Neuronal stem cell (in vitro differentiated cells): ENCODE results near the gene EVL.
A peak's percentile ranks its signal among the peaks of the same experiment; 100 is the strongest.

ENCODE experiments used
- DNase-seq: peaks from one replicate; pipeline ENCODE4 v3.0.0-alpha.2; 2013; ENCODE audit warnings: low spot score
- H2AFZ ChIP-seq: one replicate; pipeline ENCODE4 v1.6.1; 2013; ENCODE audit warnings: mild to moderate bottlenecking, low read length, inconsistent platforms
- H2AK5ac ChIP-seq: 2 replicates; pipeline ENCODE4 v1.6.1; 2013; ENCODE audit warnings: low read depth, mild to moderate bottlenecking, inconsistent platforms, low read length, moderate library complexity, mixed read lengths
- H2BK120ac ChIP-seq: 2 replicates; pipeline ENCODE4 v1.6.1; 2013; ENCODE audit warnings: low read depth, mild to moderate bottlenecking, inconsistent platforms, low read length, moderate library complexity, mixed read lengths
- H2BK12ac ChIP-seq: one replicate; pipeline ENCODE4 v1.6.1; 2013; ENCODE audit warnings: low read length, inconsistent platforms
- H2BK15ac ChIP-seq: 2 replicates; pipeline ENCODE4 v1.6.1; 2013; ENCODE audit warnings: mild to moderate bottlenecking, low read length, inconsistent platforms, mixed read lengths
- H2BK5ac ChIP-seq: one replicate; pipeline ENCODE4 v1.6.1; 2013; ENCODE audit warnings: inconsistent platforms, mild to moderate bottlenecking, low read length, moderate library complexity
- H3K14ac ChIP-seq: one replicate; pipeline ENCODE4 v1.6.1; 2013; ENCODE audit warnings: low read length, inconsistent platforms
- H3K18ac ChIP-seq: 2 replicates; pipeline ENCODE4 v1.6.1; 2013; ENCODE audit warnings: low read length, inconsistent platforms
- H3K23ac ChIP-seq: 2 replicates; pipeline ENCODE4 v1.6.1; 2013; ENCODE audit warnings: low read depth, mild to moderate bottlenecking, mixed read lengths, low read length, inconsistent platforms; ENCODE audit not compliant: poor library complexity
- H3K27ac ChIP-seq: replicated peaks from 3 replicates; pipeline ENCODE4 v1.5.1; 2013; ENCODE audit warnings: low read length, inconsistent platforms
- H3K27me3 ChIP-seq, 3 experiments: 2 replicates each; pipeline ENCODE4 v1.6.1; 2013; ENCODE audit warnings: low read length in 3 of 3, mild to moderate bottlenecking in 2 of 3, inconsistent platforms in 1 of 3, low read depth in 1 of 3, mixed read lengths in 1 of 3, moderate library complexity in 1 of 3; ENCODE audit not compliant: control insufficient read depth in 3 of 3, insufficient read depth in 3 of 3
- H3K36me3 ChIP-seq, 2 donors: replicated peaks in 1 of 2; 2 replicates each; pipeline ENCODE4 v1.6.1; 2013; ENCODE audit warnings: low read length in 2 of 2; ENCODE audit not compliant: control insufficient read depth in 2 of 2, insufficient read depth in 2 of 2
- H3K4ac ChIP-seq: 2 replicates; pipeline ENCODE4 v1.6.1; 2013; ENCODE audit warnings: inconsistent platforms, mild to moderate bottlenecking, low read length, moderate library complexity
- H3K4me1 ChIP-seq, 2 donors: 1 replicate in 1 of 2; 2 replicates in 1 of 2; pipeline ENCODE4 v1.6.1; 2013; ENCODE audit warnings: low read length in 2 of 2, low read depth in 1 of 2; ENCODE audit not compliant: control insufficient read depth in 2 of 2, insufficient read depth in 1 of 2
- H3K4me2 ChIP-seq: one replicate; pipeline ENCODE4 v1.6.1; 2013; ENCODE audit warnings: mild to moderate bottlenecking, low read length, inconsistent platforms; ENCODE audit not compliant: insufficient read depth, poor library complexity, severe bottlenecking
- H3K4me3 ChIP-seq, 2 donors: 2 replicates each; pipeline ENCODE4 v1.5.1; 2013; ENCODE audit warnings: low read length in 2 of 2, mild to moderate bottlenecking in 2 of 2, inconsistent platforms in 1 of 2, moderate library complexity in 1 of 2
- H3K79me1 ChIP-seq: one replicate; pipeline ENCODE4 v1.6.1; 2013; ENCODE audit warnings: low read depth, mild to moderate bottlenecking, inconsistent platforms, low read length, moderate library complexity
- H3K9ac ChIP-seq: one replicate; pipeline ENCODE4 v1.6.1; 2013; ENCODE audit warnings: mild to moderate bottlenecking, low read depth, low read length, inconsistent platforms; ENCODE audit not compliant: poor library complexity
- H3K9me3 ChIP-seq, 2 donors: replicated peaks in 1 of 2; 2 replicates each; pipeline versions ENCODE3 to v1.6.1; 2013; ENCODE audit warnings: low read length in 2 of 2, mild to moderate bottlenecking in 2 of 2, inconsistent platforms in 1 of 2, low read depth in 1 of 2, mixed read lengths in 1 of 2, moderate library complexity in 1 of 2; ENCODE audit not compliant: control insufficient read depth in 2 of 2, insufficient read depth in 1 of 2
- H4K8ac ChIP-seq: one replicate; pipeline ENCODE4 v1.6.1; 2013; ENCODE audit warnings: low read depth, mild to moderate bottlenecking, inconsistent platforms, low read length, moderate library complexity
- H4K91ac ChIP-seq: one replicate; pipeline ENCODE4 v1.6.1; 2013; ENCODE audit warnings: low read length, low read depth, mild to moderate bottlenecking, inconsistent platforms; ENCODE audit not compliant: poor library complexity
- WGBS, 2 donors: extraction: QIAGEN DNeasy Blood & Tissue Kit; methylation state at CpG; one replicate each; pipeline ENCODE4 v1.1.7; 2013; ENCODE audit warnings: missing lambda C conversion rate in 2 of 2, mixed read lengths in 1 of 2; ENCODE audit not compliant: insufficient read length in 2 of 2, insufficient replicate concordance in 1 of 2; ENCODE audit errors: extremely low coverage in 2 of 2; 5-methylcytosine and 5-hydroxymethylcytosine counted together

EVL gene

DNA sequence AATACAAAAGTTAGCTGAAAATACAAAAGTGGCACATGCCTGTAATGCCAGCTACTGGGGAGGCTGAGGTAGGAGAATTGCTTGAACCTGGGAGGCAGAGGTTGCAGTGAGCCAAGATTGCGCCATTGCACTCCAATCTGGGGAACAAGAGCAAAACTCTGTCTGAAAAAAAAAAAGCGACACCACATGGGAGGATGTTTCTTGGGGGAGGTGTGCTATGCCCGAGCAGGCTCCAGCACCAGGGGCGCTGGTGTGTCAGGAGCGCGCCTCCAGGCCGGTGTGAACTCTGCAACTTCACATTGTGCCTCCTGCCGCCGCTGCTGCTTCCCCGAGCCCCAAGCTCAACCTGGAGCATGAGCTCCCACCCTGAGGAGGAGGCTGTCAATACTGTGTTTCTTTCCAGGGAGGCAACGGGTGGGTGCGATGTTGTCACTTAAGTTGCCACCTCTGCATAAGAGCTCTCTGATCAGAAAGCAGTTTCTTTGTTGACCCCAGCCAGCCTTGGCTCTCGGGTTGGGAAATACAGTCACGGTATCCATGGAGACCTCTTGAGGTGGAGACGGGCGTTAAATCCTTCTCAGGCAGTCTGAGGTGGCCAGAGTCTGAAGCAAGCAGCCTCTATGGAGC, 75.3 kb downstream of the EVL start:
- Histone ChIP-seq H2BK5ac (peak overlapping the region; percentile 10), H4K91ac (no peak overlapping the region), H3K4me3 (no peak overlapping the region), H3K14ac (no peak overlapping the region), H3K9me3 (no peaks in the 10 kb centered on the region), H3K9ac (peak overlapping the region; percentile 82), H3K18ac (peak overlapping the region; percentile 20), H3K27me3 (no peaks in the 10 kb centered on the region), H3K4ac (no peak overlapping the region), H2AFZ (no peak overlapping the region), H2AK5ac (peak overlapping the region; percentile 77), H2BK15ac (no peak overlapping the region), H2BK120ac (no peak overlapping the region), H4K8ac (no peak overlapping the region), H3K23ac (no peak overlapping the region), H3K36me3 (peaks cover 10 to 65% of the 10 kb centered on the region in 2 donors), H3K4me2 (peak overlapping the region; percentile 34), H2BK12ac (no peak overlapping the region), H3K79me1 (no peaks in the 10 kb centered on the region), H3K27ac (no peak overlapping the region), H3K4me1 (peaks cover 0 to 9% of the 10 kb centered on the region in 2 donors)
- DNase-seq = peak; percentile 38
- WGBS, 2 donors = no CpG with 5 or more reads among the region's 16 CpGs

DNA sequence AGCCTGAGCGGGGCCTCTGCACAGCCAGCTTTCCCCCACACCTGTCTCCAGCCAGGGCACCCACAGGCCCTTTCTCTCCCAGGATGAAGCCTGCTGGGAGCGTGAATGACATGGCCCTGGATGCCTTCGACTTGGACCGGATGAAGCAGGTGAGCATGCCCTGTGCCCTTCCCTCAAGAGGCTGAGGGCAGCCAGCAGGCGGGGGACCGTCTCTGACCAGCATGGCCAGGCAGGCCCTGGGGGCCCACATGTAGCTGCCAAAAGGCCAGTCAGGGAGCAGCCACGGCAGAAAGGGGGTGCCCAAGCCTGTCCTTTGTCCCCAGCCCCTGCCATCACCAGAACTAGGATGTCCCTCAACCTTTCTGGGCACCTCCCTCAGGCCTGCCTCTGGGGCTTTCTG, 75.9 kb downstream of the EVL start:
- Histone ChIP-seq H3K23ac (no peak overlapping the region), H3K27me3 (no peaks in the 10 kb centered on the region), H2BK12ac (no peak overlapping the region), H2AFZ (no peak overlapping the region), H3K4me2 (no peak overlapping the region), H3K4me3 (peak overlapping the region in 1 of 2 donors; percentile 59), H3K36me3 (peaks cover 10 to 59% of the 10 kb centered on the region in 2 donors), H3K4me1 (peaks cover 0 to 9% of the 10 kb centered on the region in 2 donors), H3K14ac (no peak overlapping the region), H3K9me3 (no peaks in the 10 kb centered on the region), H2BK5ac (peak overlapping the region; percentile 10), H2BK15ac (no peak overlapping the region), H3K9ac (peak overlapping the region; percentile 82), H2AK5ac (peak overlapping the region; percentile 77), H3K18ac (peak overlapping the region; percentile 89), H3K27ac (no peak overlapping the region), H4K91ac (no peak overlapping the region), H3K4ac (no peak overlapping the region), H2BK120ac (no peak overlapping the region), H3K79me1 (no peaks in the 10 kb centered on the region), H4K8ac (no peak overlapping the region)
- no peak for DNase-seq
- WGBS, 2 donors = no CpG with 5 or more reads among the region's 7 CpGs

DNA sequence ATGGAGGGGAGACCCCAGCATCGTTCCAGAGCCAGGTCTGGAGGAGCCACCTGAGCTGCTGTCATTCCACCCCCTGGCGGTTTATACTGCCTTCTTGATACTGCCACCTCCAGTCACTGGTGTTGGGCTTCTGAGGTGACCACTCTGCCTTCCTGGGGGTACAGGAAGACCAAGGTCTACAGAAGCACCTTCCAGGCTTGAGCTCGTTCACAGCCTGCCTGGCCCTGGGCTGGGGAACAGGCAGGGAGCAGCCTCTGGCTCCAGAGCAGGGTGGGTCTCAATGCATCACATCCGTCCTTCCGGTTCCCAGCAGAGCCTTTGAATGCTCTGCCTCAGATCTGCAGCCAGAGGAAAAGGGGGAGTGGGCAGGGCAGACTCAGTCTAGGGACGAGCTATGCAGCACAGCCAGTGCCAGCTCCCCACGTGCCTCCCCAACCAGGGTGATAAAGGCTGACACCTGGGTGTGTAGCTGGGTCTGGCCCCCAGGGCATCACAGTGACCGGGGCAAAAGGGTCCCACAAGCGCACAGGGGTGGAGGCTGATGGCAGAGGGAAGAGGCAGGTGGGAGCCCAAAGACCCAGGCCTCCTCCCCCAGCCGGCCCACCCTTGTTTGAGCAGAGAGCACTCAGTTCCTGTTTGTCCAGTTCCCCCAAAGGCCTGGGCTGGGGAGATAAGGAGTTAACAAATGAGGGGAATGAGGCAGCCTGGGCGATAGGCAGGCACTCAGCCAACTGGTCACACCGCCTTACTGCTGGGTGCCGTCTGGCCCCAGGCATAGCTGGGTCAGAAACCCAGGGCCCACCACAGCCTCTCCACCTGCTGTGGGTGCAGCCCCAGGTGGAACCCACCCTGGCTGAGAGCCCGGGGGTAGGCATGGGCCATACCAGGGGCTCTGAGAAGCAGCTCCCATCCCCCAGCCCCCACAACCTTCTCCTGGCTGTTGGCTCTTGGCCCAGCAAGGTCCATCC, 77.1 kb downstream of the EVL start:
- Histone ChIP-seq H3K14ac (no peak overlapping the region), H3K79me1 (no peaks in the 10 kb centered on the region), H2BK120ac (no peak overlapping the region), H3K18ac (peak overlapping the region; percentile 48), H4K91ac (no peak overlapping the region), H3K4me1 (peaks cover 0 to 9% of the 10 kb centered on the region in 2 donors), H3K4me3 (no peak overlapping the region), H2BK5ac (no peak overlapping the region), H3K27ac (no peak overlapping the region), H3K9ac (peak overlapping the region; percentile 60), H2AFZ (no peak overlapping the region), H3K4me2 (no peak overlapping the region), H3K4ac (no peak overlapping the region), H4K8ac (no peak overlapping the region), H2BK15ac (no peak overlapping the region), H3K9me3 (no peaks in the 10 kb centered on the region), H2AK5ac (no peak overlapping the region), H3K27me3 (no peaks in the 10 kb centered on the region), H3K36me3 (peaks cover 7 to 48% of the 10 kb centered on the region in 2 donors), H3K23ac (no peak overlapping the region), H2BK12ac (no peak overlapping the region)
- WGBS, 2 donors = no CpG with 5 or more reads among the region's 14 CpGs
- no peak for DNase-seq

DNA sequence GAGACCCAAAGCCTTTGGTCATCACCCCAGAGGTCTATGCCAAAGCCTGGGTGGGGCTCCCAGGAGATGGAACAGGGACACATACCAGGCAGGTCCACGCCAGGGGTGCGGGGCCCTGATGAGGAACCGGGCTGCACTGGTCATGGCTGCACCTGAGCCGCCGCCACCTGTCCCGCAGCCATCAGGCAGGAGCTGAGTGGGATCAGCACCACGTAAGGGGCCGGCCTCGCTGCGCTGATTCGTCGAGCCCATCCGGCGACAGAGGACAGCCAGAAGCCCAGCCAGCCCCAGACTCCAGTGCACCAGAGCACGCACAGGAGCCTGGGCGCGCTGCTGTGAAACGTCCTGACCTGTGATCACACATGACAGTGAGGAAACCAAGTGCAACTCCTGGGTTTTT, 78.3 kb downstream of the EVL start:
- Histone ChIP-seq H4K8ac (no peak overlapping the region), H3K4me1 (peaks cover 0 to 9% of the 10 kb centered on the region in 2 donors), H2AFZ (no peak overlapping the region), H3K4me2 (no peak overlapping the region), H3K18ac (no peak overlapping the region), H3K23ac (peak overlapping the region; percentile 73), H3K14ac (peak overlapping the region; percentile 71), H3K27me3 (no peaks in the 10 kb centered on the region), H4K91ac (no peak overlapping the region), H2BK5ac (no peak overlapping the region), H3K79me1 (no peaks in the 10 kb centered on the region), H2BK120ac (no peak overlapping the region), H3K9me3 (no peaks in the 10 kb centered on the region), H3K27ac (no peak overlapping the region), H2AK5ac (no peak overlapping the region), H3K9ac (no peak overlapping the region), H3K4me3 (no peak overlapping the region), H2BK15ac (no peak overlapping the region), H3K36me3 (peaks cover 4 to 38% of the 10 kb centered on the region in 2 donors), H2BK12ac (no peak overlapping the region), H3K4ac (no peak overlapping the region)
- no peak for DNase-seq
- no CpG with 5 or more reads among the region's 18 CpGs for WGBS, 2 donors
